GM12801 (cell line): Measurements from ENCODE around the gene PCIF1.

Experiments
- TF ChIP-seq, protein P1 (sequence below): IDR thresholded peaks from one replicate; pipeline ENCODE4 v1.5.1; 2011; ENCODE audit warnings: control low read depth; ENCODE audit not compliant: insufficient read length; ENCODE audit errors: extremely low read depth

The PCIF1 gene

GRCh38 chr20:45934046-45934585 is 367 bp upstream of the PCIF1 start:
- TF ChIP-seq, protein P1, sequence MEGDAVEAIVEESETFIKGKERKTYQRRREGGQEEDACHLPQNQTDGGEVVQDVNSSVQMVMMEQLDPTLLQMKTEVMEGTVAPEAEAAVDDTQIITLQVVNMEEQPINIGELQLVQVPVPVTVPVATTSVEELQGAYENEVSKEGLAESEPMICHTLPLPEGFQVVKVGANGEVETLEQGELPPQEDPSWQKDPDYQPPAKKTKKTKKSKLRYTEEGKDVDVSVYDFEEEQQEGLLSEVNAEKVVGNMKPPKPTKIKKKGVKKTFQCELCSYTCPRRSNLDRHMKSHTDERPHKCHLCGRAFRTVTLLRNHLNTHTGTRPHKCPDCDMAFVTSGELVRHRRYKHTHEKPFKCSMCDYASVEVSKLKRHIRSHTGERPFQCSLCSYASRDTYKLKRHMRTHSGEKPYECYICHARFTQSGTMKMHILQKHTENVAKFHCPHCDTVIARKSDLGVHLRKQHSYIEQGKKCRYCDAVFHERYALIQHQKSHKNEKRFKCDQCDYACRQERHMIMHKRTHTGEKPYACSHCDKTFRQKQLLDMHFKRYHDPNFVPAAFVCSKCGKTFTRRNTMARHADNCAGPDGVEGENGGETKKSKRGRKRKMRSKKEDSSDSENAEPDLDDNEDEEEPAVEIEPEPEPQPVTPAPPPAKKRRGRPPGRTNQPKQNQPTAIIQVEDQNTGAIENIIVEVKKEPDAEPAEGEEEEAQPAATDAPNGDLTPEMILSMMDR: no peak

DNA sequence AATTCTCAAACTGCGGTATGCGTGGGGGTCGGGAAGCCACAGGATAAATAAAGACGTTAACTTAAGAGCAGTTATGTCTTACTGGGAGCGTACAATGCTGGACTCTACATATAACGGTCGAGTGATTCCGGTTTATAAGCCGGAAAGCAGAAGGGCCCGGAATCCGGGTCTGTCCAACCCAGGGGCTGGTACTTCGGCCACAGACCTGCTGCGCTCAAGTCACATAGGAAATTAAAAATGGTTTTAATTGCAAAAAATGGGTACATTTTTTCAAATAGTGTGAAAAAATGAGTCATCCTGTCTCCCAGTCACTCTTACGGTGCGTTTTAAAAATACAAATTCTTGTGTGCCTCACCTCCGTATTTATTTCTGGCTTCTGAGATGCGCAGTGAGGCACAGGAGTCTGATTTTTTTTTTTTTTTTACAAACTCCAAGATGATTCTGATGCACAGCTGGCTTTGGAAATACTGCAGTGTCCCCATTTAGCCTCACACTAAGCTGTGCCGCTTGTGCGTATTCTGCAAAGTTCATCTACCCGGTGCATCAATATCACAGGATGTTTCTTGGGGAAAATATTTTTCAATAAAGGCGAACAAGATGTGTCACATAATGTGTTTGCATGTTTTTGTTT is 1.0 kb downstream of the PCIF1 start:
- TF ChIP-seq, protein P1: no peak

DNA sequence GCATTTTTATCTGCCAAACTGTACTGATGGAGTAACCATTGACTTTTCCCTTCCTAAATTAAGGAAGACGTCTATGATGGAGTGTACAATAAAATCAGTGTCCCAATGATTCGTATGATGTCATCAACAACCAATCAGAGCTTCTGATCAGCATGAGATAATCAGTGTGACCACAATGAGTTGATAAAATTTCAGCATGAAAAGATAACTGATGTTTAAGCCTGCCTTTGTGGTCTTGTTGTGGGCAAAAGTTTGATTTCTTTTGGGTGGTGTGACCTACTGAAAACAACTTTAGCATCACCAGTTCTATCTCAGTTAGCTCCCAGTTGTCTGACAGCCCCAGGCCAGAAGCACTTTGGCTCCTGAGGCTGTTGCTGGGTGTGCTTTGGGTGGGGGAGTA is 3.3 kb downstream of the PCIF1 start:
- TF ChIP-seq, protein P1: no peak

DNA sequence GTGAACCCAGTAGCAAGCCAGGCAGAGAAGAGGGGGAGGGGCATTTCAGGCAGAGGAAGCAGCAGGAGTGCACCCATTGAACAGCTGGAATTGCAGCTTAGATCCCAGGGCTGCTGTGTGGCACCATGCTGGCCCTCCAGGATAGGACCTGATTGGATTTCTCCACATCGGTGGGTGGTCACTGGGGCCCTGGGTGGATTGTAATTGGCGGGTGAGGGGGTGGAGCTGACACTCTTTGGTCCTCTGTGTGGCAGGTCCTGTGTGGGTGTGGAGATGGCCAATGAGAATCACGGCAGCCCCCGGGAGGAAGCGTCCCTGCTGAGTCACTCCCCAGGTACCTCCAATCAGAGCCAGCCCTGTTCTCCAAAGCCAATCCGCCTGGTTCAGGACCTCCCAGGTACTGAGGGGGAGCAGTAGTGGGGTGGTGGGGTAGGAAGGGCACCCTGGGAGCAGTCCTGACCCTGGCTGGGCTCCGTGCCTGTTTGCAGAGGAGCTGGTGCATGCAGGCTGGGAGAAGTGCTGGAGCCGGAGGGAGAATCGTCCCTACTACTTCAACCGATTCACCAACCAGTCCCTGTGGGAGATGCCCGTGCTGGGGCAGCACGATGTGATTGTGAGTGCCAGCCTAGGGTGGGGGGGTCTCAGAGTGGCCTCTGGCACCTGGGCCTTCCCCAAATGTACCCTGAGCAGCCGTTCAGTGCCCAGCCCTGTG is 4.4 kb downstream of the PCIF1 start:
- TF ChIP-seq, protein P1: no peak

DNA sequence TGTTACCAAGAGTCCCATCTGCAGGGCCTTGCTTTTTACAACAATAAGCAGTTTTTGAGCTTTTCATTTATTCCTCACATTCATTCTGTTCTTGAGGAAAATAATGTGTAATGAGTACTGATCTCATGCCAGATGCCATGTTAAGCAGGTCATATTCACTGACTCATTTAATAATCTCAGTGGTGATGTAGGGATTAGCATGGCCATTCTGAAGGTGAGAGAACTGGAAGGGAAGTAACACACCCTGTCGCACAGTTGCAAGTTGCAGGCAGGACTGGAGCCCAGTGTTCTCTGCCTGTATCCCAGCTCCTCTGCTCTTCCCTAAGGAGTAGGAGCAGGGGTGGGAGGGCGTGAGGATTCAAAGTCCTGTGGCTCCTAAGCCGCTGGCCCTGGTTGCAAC is 5.6 kb downstream of the PCIF1 start:
- TF ChIP-seq, protein P1: no peak

GRCh38 chr20:45940469-45940868 is 6.0 kb downstream of the PCIF1 start:
- TF ChIP-seq, protein P1: no peak

DNA sequence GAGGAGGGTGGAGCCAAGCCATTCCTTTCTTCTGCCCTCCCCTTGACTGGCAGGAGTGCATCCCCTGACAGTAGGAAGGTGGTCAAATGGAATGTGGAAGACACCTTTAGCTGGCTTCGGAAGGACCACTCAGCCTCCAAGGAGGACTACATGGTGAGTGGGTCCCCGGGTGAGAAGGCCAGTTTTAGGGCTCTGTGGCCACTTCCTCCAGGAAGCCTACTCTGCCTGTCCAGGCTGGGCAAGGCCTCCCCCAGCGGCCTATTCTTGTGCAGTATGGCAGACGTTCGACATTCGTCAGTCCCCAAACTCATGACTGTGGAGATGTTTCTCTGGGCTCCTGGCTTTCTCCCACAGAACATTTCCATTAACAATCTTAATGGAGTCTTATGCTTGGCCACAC is 9.1 kb downstream of the PCIF1 start:
- TF ChIP-seq, protein P1: no peak
